ENCODE measurements around the gene GRIK3.
"Not testable (repeated sequence)": the region's sequence is repeated elsewhere in the genome, so short reads cannot be mapped to it uniquely, and the experiment has no call there.

Gene GRIK3

DNA sequence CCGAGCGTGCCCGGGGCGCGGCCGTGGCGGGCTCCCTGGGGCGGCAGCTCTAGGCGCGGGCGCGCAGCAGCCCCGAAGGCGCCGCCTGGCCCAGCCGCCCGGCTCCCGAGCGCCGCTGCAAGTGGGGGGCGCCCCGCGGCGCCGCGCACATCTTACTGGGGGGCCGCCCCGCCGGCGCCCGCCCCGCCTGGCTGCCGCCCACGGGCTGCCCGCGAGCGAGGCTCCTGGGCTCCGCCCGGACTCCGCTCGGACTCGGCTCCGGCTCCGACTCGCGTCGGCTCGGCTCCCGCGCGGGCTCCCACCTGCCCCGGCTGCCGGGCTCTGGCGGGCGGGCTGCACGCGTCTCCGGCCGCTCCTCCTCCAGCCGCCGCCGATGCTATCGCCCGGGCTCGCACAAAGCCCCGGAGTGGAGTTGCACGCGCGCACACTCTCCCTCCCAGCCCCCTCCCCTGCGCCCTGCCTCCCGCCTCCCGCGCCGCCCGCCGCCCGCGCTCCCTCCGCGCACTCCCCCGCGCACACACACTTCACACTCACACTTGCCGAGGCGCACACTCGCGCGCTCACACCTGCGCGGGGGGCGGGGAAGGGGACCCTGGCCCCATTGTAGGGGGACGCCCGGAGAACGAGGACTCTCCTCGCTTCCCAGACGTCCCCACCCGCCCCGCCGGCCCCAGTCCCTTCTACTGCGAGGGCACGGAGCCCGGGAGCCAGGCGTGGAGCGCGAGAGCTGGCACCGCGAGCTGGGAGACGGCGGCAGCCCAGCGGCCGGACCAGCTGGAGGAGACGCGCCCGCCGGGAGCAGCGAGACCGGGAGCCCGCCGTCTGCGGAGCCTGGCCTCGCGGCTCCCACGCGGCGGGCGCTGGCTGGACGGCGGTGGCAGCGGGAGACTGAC lies at the start of gene GRIK3:
Gene GRIK3, minus strand, starts transcription at position 395 of the 893 bp plus-strand sequence. CDS start 407 bp downstream, outside the sequence.
- no peak for DNase-seq

DNA sequence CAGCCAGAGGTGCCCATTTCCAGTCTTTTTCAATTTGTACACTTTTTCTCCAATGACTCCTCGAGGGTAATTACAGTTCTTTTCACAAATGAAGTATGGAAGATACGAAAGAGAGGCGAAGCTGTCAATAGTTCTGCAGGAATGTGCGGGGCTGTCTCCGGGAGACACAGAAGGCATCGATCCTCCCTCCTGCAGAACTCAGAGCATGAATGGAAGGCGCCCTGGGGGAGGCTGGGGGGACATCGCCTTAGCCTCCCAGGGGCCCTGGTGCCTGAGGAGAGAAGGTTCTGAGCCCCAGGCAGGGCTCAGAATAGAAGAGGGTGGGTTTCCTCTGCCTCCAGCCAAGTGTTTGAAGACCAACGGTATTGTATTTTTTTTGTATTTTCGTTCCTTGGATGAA lies 49.7 kb upstream of the GRIK3 start:
- DNase-seq: no peak

GRCh38 chr1:37083603-37084002 lies 49.3 kb upstream of the GRIK3 start:
- no peak for DNase-seq

DNA sequence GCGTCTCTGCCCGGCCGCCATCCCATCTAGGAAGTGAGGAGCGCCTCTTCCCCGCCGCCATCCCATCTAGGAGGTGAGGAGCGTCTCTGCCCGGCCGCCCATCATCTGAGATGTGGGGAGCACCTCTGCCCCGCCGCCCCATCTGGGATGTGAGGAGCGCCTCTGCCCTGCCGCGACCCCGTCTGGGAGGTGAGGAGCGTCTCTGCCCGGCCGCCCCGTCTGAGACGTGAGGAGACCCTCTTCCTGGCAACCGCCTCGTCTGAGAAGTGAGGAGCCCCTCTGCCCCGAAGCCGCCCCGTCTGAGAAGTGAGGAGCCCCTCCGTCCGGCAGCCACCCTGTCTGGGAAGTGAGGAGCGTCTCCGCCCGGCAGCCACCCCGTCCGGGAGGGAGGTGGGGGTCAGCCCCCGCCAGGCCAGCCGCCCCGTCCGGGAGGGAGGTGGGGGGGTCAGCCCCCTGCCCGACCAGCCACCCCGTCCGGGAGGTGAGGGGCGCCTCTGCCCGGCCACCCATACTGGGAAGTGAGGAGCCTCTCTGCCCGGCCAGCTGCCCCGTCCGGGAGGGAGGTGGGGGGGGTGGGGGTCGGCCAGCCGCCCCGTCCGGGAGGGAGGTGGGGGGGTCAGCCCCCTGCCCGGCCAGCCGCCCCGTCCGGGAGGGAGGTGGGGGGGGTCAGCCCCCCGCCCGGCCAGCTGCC lies 46.1 kb upstream of the GRIK3 start:
- not testable (repeated sequence) for DNase-seq

- DNase-seq: no peak
Measured at GRCh38 chr1:37078866-37079265, 44.6 kb upstream of the GRIK3 start.

DNA sequence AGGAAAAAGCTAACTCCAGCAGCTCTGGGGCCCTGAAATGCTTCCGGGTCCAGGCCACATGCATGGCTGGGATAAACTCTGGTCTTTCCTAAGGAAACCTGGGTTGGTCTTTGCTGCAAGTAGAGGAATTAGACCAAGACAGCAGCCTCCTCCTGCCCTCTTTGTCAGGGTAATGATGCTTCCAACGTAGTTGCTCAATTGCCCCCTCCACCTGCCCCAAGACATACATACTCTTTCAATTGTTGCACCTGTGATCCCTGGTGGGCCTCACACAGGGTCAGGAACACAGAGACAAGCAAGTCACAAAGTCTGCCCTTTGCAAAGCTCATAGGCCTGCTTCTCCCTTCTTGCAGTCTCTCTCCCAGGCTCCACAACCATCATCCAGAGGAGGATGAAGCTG lies 41.9 kb upstream of the GRIK3 start:
- DNase-seq: no peak

DNA sequence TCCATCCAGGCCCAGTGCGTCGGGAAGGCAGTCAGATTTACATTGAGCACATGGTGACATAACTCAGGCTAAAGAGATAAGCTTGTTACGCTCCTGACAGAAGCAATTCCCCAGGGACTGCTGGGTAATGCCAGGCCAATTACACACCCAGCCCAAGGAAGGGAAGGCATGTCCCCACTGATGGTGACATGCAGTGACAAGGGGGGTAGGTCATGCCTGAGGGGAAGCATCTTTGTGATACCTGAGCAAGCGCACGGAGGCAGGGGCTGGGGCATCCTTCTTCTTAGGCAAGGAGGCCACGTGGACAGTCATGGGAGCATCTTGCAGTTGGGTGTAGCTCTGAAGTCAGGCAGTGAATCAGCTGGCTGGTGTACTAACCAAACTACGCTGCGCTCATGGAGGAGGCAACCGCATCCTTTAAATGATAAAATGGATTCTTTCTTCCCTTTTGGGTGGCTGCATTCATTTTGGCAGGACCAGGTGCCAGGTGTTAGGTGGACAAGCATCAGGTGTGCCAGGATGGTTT lies 39.6 kb upstream of the GRIK3 start:
- DNase-seq: no peak

- no peak for DNase-seq
Measured at GRCh38 chr1:37073152-37073853, 39.0 kb upstream of the GRIK3 start.

DNA sequence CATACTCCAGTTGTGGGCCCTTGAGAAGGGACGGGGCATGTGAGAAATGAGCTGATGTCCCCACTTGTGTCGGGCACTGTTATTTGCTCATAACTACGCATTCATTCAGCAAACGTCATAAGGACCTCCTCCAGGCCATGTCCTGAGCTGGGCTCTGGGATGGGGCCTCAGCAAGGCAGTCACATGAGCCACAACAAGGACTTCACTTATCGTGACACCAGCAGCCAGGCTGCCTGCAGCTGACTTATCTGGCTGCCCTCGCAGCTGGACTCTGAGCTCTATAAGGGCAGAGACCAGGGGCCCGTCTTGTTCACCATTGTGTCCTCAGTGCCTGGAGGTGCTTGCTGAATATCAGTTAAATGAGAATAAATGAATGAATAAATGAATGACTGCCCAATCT lies 37.5 kb upstream of the GRIK3 start:
- no peak for DNase-seq

DNA sequence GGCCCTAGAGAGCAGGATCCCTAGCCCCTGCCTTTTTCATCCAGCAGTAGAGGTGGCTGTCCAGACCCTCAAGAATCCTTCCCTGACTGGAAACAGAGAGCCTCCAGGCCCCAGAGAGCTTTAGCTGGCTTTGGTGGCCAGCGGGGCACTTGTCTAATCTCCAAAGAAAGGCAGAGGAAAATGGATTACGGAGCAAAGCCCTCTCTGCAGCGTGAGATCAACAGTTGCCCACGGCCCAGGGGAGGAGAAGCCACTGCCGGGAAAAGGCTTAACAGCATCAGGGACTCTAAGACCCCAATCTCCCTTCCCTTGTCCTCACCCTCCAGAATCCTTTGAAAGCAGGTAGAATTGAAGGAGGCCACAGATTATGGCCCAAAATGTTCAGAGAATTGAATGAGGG lies 35.8 kb upstream of the GRIK3 start:
- DNase-seq: no peak

DNA sequence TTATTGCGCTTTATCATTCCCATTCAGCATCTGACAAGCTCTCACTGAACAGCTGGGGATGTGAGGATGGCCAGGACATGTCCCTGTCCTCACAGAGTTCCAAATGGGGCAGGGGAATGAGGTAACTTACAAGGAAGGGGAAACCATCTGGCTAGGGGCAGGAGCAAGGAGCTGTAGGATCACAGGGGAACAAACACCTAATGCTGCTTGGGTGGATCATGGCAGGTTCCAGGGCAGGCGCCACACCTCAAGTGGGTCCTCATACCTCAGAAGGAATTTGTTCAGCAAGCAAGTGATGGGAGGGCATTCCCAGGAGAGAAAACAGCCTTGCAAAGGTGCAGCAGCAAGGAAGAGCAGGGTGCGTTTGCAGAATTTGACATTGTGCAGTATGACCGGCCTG lies 35.1 kb upstream of the GRIK3 start:
- no peak for DNase-seq

GRCh38 chr1:37068897-37069296 lies 34.6 kb upstream of the GRIK3 start:
- no peak for DNase-seq

GRCh38 chr1:37068260-37068659 lies 33.9 kb upstream of the GRIK3 start:
- no peak for DNase-seq

DNA sequence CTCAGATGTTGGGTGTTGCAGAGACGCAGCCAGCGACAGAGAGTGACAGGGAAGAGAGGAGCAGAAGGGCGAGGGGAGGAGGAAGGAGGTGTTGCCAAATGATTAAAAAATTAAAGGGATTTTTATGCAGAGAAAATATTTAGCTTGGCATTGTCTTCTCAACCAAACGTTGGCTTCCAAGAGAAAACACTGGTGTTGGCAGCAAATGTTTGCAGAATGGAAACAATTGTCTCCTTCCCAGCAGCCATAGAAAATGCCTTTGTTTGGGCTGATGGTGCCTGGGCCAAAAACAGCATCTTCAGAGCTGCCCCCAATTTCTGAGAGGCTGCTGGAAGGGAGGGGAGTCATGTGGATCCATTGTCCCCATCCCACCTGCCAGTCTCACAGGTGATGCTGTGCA lies 29.7 kb upstream of the GRIK3 start:
- no peak for DNase-seq

DNA sequence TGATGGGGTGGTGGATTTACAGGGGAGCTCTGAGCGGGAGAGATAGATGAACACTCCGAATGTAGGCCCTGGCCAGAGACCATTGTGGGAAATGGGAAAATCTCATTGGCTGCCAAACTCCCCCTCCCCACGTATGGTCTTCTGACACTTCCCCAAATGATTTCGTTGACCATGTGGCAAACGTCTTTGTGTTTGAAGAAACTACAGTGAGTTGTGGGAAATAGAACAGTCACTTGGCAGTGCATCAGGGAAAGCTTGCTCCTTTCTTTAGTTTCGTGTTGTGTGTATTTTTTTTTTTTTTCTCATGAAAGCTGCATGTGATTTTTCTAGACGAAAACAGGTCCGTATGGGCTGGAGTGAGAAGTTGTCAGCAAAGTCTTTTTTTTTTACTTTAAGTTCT lies 25.0 kb upstream of the GRIK3 start:
- no peak for DNase-seq

- DNase-seq: no peak
Measured at GRCh38 chr1:37058424-37058988, 24.2 kb upstream of the GRIK3 start.

- DNase-seq: no peak
Measured at GRCh38 chr1:37056325-37056724, 22.0 kb upstream of the GRIK3 start.

DNA sequence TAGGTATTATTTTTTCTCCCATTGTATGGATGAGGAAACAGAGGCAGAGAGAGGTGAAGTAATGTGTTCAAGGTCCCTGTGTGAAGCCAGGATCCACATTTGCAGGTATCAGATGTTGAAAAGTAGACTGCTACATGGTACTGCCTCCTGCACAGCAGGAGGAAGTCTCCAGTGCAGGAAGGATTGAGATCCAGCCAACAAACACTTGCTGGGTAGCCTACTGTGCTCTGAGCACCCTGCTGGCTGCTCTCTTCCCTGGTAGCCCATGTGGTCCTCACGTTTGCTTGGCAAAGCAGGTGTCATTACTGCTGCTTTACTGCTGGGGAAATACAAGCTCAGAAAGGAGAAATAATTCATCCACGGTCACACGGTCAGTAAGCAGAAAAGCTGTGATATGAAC lies 21.3 kb upstream of the GRIK3 start:
- no peak for DNase-seq

GRCh38 chr1:37053173-37053572 lies 18.9 kb upstream of the GRIK3 start:
- DNase-seq: no peak

DNA sequence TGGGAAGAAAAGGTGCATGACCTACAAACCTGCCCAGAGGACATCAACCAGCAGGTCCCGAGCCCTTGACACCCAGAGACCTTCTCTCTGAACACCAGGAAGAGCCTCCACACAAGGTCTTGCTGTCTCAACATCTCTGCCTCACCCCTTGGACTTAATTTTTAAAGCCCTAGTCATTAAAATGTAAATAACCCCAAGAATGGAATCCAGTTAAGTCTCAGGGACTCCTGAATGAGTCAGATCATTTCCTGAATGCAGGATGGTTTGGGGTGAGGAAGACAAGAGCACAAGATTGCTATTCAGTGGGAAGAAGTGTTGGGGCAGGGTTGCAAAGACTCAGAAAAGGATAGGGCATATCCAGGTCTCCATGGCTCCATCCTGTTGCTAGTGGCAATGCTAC lies 17.8 kb upstream of the GRIK3 start:
- DNase-seq: no peak

- DNase-seq: no peak
Measured at GRCh38 chr1:37051346-37051745, 17.0 kb upstream of the GRIK3 start.

DNA sequence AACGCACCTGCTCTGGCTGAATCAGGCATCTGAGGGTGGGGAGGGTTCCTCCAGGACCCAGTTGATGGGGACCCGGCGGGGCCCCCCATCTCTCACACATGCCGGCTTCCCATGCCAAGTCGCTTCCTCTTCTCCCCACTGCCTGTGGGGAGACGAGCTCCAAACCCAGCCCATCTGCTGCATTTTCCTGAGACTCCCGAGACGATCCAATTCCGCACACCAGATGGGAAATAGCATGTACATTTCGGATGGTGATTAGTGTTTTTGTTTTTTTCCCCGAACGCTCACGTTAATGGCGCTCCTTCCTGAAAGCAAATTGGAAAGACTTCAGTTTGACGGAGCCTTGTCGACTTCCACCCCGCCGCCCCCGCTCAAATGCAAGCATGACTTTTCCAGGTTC lies 13.2 kb upstream of the GRIK3 start:
- no peak for DNase-seq

DNA sequence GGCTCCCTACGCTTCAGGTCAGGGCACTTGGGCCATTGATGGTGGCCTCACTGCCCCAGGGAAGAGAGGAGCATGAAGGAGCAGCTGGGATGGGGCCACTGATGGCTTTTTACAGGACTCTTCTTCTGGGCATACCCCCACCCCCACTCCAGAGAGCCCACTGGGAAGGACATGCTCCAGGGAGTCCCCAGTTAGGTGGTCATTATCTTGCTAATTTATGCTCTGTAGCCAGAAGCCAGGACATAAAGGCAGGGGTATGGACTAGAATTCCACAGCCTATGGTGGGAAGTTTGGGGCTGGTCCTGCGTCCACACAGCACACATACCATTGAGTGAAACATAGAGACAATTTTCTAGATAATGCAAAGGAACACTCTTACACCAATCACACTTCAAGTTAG lies 8.8 kb upstream of the GRIK3 start:
- no peak for DNase-seq
